HG03039 (cell line): ENCODE measurements around the gene SIM2.

Source experiments
- ATAC-seq: cut with Tn5 transposase; IDR thresholded peaks from one replicate; pipeline ENCODE4 v1.9.1; 2021; ENCODE audit warnings: mild to moderate bottlenecking, moderate library complexity; ENCODE audit not compliant: unreplicated experiment

The SIM2 gene

GRCh38 chr21:36700295-36700970 is 1.5 kb downstream of the SIM2 start:
- no peak for ATAC-seq

- no peak for ATAC-seq
Measured at GRCh38 chr21:36700971-36701755, 2.2 kb downstream of the SIM2 start.

GRCh38 chr21:36701756-36702621 is 3.1 kb downstream of the SIM2 start:
- no peak for ATAC-seq

- no peak for ATAC-seq
Measured at GRCh38 chr21:36702622-36702968, 3.7 kb downstream of the SIM2 start.

- ATAC-seq: no peak
Measured at GRCh38 chr21:36703123-36703522, 4.2 kb downstream of the SIM2 start.

- no peak for ATAC-seq
Measured at GRCh38 chr21:36703626-36704280, 4.8 kb downstream of the SIM2 start.

- no peak for ATAC-seq
Measured at GRCh38 chr21:36704281-36704957, 5.5 kb downstream of the SIM2 start.

GRCh38 chr21:36704958-36705678 is 6.2 kb downstream of the SIM2 start:
- ATAC-seq: no peak

GRCh38 chr21:36705679-36706481 is 7.0 kb downstream of the SIM2 start:
- no peak for ATAC-seq

- ATAC-seq: no peak
Measured at GRCh38 chr21:36706482-36706852, 7.6 kb downstream of the SIM2 start.

- no peak for ATAC-seq
Measured at GRCh38 chr21:36706951-36707762, 8.2 kb downstream of the SIM2 start.

- ATAC-seq: no peak
Measured at GRCh38 chr21:36707763-36708285, 8.9 kb downstream of the SIM2 start.

GRCh38 chr21:36708286-36709029 is 9.5 kb downstream of the SIM2 start:
- ATAC-seq: no peak

- no peak for ATAC-seq
Measured at GRCh38 chr21:36709030-36709867, 10.3 kb downstream of the SIM2 start.

GRCh38 chr21:36709868-36710728 is 11.2 kb downstream of the SIM2 start:
- ATAC-seq: no peak

- no peak for ATAC-seq
Measured at GRCh38 chr21:36710729-36711048, 11.8 kb downstream of the SIM2 start.
